IPS DF 4.7 (cell line): ENCODE data around the gene C4orf17.

Source experiments
- DNase-seq: peaks from one replicate; pipeline ENCODE4 v3.0.0-alpha.2; 2013; ENCODE audit warnings: low spot score; ENCODE audit errors: extremely low read depth

C4orf17 gene

DNA sequence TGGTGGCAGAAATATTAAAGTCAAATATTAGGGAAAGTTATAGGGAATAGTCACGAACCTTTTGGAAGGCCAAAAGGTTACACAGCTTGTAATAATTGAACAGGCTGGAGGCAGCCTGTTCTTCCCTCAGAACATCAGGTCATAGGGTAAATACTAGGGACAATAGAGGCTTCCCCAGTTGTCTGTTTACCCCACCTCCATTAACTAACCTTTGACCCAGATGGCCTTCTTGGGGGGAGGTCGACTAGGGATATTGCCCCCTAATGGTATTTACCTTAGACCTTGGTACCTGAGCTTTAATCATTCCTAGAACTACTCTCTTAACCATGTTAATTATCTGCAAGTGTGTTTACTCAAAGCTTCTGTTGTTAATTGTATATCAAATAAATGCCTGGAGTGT lies 26.0 kb downstream of the C4orf17 start:
- no peak for DNase-seq

DNA sequence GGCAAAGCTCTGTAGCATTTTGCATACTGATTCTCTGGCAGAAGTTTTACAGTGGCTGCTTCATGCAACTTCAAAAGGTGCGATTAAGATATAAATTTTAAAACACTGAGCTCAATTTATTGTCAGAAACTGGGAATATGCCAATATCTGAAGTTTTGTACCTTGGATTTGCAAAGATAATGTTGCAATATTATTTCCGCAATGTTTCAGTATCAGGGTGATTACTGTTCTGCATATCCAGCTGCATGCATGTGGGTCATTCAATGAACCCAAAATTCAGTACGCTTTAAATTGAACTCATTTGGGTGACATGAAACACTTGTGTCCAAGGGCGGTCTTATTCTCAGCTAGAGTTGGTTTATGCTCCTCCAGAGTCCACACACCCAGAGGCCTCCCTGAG lies 26.9 kb downstream of the C4orf17 start:
- no peak for DNase-seq

GRCh38 chr4:99540277-99540939 lies 29.6 kb downstream of the C4orf17 start:
- no peak for DNase-seq

- no peak for DNase-seq
Observed at GRCh38 chr4:99552872-99553271, 42.1 kb downstream of the C4orf17 start.

GRCh38 chr4:99563310-99564186 lies 52.7 kb downstream of the C4orf17 start, which contains the start of gene TRMT10A:
TRMT10A (minus strand) TSS chr4:99564039; CDS start chr4:99559338, 4,701 bp downstream.
- DNase-seq, result peak; percentile 78

DNA sequence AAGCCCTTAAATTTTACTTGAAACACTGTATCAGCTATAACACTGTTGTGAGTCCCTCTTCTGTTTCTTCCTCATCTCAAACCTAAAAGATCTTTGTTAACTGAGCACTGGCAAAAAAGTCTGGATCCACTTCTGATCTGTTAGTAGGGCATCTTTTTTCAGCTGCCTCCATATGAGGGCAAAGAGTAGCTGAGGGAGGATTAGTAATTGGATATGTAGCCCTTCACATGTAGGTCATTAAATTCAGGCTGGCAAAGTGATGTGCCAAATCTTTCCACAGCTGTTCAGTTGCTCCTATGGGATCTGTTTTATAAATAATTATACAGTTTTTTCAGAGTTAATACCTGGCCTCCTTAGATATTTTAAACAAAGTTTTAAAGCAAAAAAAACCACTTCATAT lies 54.1 kb downstream of the C4orf17 start:
- DNase-seq, result no peak

GRCh38 chr4:99571883-99572282 lies 61.1 kb downstream of the C4orf17 start:
- no peak for DNase-seq

DNA sequence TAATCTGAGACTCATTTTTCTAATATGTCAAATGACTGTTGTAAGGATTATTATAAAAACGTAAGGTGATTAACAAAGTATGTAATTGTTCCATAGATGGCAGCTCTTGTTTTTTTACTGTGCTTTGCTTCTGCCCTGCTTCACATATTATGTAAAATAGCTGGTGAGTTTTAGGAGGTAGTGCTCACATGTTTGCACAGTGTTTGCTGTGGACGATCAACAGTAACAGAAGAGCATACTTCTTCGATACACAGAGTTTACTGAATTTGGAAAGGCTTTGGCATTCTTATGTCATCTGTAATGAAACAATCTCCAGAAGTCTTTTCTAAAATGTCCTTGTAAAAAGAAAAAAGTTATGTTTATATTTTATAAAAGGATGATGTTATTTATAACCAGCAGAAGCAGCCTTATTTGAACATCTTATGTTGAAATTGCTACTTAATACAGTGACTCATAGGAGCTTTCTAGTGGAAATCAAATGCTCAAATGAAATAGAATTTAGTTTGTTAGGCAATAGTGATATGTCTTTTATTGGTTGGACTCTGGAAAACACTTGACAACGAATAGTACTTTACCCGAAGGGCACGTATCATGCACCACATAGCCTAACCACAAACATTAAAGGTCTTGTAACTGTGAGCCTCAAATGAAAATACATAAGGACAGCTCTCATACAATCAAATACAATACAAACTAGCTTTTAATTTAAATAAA lies 61.9 kb downstream of the C4orf17 start:
- no peak for DNase-seq

GRCh38 chr4:99573735-99574368 lies 63.0 kb downstream of the C4orf17 start:
- no peak for DNase-seq

DNA sequence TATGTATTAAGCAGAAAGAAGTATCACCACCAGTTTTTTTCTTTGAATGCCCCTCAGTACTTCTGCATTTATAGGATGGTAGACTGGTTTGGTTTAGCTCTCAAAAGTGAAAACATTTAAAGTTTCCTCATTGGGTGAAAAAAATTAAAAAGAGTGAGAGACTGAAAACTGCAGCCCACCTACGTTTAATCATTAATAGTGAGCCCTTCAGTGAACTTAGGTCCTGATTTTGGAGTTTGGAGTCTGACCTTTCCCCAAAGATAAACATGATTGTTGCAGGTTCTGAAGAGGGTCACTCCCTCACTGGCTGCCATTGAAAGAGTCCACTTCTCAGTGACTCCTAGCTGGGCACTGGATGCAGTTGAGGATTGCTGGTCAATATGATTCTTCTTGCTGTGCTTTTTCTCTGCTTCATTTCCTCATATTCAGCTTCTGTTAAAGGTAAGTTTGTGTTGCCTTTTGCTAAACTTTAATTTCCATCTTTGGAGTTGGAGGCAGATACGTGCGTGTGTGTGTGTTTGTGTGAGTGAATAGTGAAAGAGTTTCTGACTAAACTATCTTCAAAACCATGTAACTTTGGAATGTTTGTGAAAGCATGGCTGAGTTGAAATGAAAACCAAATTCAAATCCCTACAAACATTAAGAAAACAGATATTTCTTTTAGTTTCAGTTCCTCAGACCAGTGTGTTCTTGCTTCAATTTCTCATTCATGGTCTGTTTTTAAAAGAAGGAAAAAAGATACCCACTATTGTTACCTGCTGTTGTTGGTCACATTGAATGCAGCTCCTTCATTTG lies 63.9 kb downstream of the C4orf17 start, which contains the start of gene MTTP:
TSS of gene MTTP (plus strand) at position 295 of the 795 bp plus-strand sequence. CDS start at position 381, 86 bp downstream.
- DNase-seq, result no peak

GRCh38 chr4:99578714-99579113 lies 67.9 kb downstream of the C4orf17 start:
- DNase-seq, result no peak

- no peak for DNase-seq
Observed at GRCh38 chr4:99585516-99585915, 74.7 kb downstream of the C4orf17 start.

DNA sequence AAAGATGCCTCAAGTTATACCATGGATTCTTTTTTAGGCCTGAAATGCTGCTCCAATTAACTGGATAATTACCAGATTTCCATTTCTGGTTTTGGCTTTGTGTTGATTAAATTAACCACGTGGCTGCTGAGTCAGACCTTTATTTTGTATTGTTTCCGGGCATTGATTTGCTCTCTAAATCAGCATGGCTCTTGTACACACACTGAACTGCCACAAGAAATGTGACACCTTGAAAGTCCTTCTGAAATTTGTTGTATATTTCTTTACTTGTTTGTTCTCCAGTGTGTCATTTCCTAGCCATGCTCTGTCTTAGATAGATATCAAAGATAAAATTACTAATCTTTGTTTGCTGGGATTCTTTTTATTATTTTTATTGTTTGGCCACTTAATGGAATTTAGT lies 75.5 kb downstream of the C4orf17 start:
- DNase-seq, result no peak

GRCh38 chr4:99586797-99587196 lies 76.0 kb downstream of the C4orf17 start:
- DNase-seq, result no peak

- no peak for DNase-seq
Observed at GRCh38 chr4:99587309-99587708, 76.5 kb downstream of the C4orf17 start.

DNA sequence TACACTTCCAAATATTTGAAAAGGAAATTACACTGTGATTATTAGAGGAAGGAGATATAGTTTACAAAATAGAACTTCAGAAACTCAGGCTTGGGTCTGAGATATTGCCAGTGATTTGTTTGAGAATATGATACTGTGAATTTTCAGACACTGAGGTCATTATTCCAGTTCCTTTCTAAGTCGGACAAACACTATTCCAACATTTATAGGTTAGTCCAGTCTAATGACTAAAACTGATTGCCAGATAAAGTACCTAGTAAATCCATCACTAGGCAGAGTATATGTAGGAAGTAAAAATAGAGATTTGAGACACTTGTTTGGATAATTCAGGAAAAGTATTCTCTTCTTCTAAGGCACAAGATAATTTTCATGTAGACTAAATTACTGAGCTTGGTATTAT lies 77.0 kb downstream of the C4orf17 start:
- no peak for DNase-seq

GRCh38 chr4:99591757-99592156 lies 80.9 kb downstream of the C4orf17 start:
- no peak for DNase-seq
